CD1c-positive myeloid dendritic cell (primary cell): ENCODE results near the gene TSSK6.

ENCODE experiments used
- DNase-seq: peaks from one replicate; pipeline ENCODE4 v3.0.0-alpha.2; 2016; ENCODE audit errors: extremely low spot score

Gene TSSK6

DNA sequence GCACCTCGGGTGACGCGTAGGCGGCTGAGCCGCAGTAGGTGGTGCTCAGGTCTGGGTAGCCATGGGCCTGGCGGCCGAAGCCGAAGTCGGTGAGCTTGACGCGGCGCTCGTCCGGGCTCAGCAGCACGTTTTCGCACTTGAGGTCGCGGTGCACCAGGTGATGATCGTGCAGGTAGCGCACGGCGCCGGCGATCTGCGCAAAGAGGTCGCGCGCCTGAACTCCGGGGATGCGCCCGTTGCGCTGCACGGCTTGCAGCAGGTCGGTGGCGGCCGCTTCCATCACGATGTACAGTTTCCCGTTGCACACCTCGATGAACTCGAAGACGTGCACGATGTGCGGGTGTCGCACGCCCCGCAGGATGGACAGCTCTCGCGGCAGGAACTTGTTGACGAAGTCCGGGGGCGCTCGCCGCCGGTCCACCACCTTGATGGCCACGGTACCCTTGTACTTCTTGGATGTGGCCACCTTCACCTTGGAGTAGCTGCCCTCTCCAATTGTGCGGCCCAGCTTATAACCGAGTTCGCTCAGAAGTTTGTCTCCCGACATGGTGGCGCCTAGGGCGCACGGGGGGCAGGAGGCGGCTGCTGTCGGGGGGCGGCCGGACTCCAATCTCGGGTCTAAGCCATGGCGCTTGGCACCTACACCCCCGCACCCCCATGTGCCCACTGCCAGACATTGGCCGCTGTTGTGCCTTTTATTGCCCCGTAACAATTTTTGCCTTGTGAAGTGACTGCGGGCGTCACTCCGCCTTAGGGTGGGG, at the start of gene TSSK6:
TSSK6 (minus strand) TSS at position 668 of the 761 bp plus-strand sequence; CDS start at position 547, 121 bp downstream.
- DNase-seq, result no peak

DNA sequence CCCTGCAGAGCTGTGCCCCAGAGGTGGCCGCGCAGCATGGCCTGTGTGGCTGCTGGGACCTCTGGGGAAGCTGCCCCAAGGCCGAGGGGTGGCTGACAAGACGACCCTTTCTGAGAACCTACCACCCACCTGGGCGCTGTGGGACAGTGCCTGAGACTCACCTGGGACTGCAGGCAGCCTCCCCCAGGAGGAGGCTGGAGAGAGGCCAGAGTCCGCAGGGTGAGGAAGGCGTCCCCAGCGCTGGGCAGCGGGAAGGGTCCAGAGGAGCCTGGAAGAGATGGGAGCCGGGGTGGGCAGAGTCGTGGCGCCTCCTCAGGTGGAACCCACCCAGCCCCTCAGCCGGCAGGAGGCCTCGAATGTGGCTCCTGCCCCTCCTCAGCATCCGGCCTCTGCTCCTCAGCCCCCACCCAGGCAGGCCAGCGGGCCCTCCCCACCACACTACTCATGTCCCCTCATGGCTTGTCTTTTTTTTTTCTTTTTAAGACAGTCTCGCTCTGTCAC, 48.0 kb upstream of the TSSK6 start:
- no peak for DNase-seq

DNA sequence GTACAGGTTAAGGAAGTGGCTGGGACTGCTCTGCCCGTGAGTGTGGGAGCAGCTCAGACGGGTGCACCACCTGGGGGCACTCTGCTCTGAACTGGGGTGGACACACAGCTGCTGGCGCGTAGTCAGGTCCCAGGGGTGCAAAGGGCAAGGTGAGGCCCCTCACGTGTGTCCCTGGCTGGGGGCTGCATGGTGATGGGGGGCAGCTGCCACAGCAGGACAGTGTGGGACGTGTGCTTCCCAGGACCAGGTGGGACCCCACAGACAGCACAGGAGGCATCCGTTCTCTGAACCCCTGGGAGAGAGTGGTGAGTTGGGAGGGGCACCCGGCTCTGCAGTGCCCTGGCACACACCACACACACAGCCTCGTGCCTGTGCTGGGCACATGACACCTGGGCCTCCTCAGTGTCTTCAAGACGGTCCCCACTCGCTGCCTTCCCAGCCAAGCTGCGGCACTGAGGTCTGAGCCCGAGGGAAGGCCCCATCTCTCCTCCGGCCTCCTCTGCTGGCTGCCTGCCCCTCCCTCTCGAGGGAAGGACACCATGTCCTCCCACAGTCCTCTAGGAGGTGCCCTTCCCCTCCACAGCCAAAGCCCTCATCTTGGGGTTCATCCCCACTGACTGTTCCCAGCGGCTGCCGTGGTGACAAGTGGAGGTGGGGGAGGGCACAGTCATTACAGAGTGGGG, 47.5 kb upstream of the TSSK6 start:
- no peak for DNase-seq

DNA sequence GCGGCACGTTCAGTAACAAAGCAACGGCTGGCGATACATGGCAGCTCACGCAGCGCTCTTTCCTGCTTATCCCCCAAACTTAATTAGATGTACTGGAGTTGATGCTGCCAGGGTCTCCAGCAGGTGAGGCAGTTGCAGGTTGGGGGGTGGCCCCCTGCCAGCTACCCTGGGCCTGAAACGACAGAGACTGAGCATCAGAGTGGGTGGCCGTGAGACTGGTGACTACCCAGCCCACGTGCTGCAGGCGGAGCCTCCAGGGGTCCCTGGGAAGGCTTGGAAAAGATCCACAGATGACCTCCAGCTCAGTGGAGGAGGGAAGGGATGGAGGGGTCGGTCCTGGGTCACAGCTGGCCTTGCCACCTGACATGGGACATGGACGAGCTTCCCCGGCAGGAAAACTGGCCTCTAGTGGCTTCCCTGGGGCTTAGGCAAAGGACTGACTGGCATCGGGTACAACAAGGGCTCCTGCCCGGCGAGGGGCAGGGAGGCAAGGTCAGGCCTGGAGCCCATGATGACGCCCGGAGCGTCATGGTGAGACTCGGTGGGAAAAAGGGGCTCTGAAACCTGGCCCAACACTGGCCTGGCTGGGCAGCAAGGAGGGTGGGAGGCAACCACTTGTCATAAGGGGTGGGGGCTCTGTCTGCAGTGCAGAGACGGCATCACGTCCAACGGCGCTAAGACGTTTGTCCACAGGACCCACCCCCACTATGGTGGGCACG, 46.8 kb upstream of the TSSK6 start:
- no peak for DNase-seq

- no peak for DNase-seq
These were observed 44.6 kb upstream of the TSSK6 start for GRCh38 chr19:19559931-19560330.

DNA sequence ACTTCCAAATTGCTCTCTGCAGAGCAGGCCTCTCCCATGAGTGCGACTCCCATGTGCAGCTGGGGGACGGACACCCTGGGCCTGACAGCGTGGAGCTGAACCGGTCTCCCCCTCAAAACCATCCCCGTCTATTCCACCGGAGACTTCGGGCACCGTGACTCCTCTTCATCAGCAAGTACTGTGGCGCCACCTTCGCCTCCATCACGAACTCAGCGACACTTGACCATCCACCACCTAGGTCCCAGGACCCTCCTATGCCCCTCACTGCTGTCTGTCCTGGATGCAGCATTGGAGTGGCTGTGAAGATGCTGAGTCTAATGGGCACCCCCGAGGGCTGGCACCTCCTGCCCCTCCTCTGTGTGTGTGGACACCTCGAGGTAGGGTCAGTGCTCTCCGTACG, 43.3 kb upstream of the TSSK6 start:
- DNase-seq, result no peak

DNA sequence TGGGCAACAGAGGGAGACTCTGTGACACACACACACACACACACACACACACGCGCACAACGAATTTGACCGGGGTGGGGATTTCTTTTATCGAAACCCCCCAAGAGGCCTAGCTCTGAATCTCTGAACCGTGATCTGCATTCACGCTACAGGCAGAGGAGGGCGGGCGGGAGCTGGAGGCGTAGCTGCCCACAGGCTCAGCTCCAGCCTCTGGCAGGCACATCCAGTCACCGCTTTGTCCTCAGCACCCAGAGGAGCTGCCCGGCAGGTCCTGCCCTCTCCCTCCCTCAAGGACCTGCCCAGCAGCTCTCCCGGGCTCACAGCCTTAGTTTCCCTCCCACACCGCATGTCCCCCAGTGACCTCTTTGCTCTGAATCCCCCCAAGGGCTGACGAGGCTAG, 42.7 kb upstream of the TSSK6 start:
- DNase-seq, result no peak

DNA sequence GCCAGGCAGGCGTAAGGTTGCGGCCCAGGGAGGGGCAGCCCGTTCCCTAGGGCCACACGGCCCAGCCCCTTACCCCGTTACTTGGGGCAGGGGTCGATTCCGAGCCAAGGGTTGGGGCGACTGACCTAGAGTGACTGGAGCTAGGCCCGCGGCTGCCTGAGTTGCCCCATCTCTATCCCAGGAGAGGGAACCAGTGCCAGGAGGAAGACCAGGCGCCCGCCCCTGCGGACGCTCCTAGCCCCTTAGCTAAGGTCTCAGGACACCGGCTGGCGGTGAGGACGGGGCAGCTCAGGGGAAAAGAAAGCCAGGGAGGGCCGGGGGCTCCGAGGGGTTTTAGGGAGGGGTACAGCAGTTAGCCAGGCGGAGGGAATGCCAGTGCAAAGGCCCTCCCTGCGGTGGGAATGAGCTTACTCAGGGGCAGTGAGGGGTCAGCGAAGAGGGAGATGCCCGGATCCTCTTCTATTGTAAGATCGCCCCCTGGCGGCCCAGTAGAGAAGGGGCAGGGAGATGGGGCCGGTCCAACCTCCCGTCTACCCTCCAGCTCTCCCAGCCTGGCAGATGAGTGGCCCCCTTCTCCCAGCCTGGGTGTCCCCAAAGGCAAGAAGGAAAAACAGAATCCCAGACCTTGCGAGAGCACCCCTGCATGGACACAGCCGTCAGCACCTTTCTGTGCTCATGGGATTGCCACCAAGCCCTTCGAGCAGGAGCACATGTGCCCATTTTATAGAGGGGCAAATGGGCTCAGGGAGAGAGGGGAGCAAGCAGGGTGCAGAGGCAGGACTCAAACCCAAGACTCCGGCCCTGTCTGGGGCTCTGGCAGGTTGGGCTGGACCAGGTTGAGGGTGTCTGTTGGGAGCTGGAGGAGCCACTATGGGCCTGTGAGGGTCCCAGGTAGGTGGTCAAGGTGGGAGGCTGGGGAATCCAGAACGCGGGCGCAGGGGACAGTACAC, 39.0 kb upstream of the TSSK6 start:
- peak; percentile 69 for DNase-seq

DNA sequence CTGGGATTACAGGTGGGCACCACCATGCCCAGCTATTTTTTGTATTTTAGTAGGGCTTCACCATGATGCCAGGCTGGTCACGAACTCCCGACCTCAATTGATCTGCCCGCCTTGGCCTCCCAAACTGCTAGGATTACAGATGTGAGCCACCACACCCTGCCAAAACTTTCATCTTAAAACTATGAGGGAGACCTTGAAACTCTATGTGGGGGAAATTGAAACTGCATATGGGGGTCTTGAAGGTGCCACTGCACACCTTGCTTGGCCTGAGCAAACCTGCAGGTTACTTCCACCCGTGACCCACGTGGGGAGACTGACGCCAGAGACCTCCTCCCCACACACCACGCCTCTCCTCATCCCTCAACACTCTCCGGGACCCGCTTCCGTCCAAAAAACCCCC, 38.3 kb upstream of the TSSK6 start:
- DNase-seq, result no peak

- DNase-seq, result peak; percentile 44
These were observed 37.5 kb upstream of the TSSK6 start for GRCh38 chr19:19552798-19553197.

- no peak for DNase-seq
These were observed 36.5 kb upstream of the TSSK6 start for GRCh38 chr19:19551853-19552192.

DNA sequence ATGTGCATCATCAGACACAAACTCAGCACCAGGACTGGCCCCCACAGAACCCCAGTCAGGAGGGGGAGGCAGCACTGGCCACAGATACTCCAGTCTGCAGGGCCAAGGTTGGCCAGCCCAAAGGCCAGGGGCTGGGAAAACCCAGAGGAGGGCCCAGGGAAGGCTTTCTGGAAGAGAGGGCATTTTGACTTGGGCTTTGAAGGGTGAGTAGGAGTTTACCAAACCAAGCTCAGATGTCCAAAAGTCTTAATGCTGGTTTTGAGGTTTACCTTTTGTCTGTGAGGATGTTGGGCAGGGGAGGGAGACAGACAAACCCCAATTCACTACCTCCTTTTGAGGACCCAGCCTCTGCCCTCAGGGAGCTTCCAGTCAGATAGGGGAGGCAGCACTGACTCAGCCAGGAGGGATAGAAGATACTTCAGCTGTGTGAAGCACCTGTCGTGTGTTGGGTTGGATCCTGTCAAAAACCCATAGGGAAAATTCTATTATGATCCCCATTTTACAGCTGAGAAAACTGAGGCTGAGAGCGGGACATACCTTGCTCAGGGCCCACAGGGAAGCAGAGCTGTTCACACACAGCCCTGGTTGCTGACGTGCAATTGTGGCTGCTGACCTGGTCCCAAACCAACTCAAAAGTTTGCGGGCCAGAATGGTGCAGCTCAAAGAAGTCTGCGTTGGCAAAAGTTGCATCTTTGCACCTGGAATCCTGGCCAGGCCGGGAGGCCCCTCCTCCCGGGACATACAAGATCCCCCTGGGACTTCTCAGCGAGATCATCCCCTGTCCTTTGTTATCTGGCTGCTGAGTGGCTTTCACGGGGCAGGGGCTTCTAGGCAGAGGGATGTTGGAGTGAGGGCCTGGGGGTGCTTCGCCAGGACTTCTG, 35.9 kb upstream of the TSSK6 start:
- DNase-seq, result no peak

- no peak for DNase-seq
These were observed 35.2 kb upstream of the TSSK6 start for GRCh38 chr19:19550485-19550929.

DNA sequence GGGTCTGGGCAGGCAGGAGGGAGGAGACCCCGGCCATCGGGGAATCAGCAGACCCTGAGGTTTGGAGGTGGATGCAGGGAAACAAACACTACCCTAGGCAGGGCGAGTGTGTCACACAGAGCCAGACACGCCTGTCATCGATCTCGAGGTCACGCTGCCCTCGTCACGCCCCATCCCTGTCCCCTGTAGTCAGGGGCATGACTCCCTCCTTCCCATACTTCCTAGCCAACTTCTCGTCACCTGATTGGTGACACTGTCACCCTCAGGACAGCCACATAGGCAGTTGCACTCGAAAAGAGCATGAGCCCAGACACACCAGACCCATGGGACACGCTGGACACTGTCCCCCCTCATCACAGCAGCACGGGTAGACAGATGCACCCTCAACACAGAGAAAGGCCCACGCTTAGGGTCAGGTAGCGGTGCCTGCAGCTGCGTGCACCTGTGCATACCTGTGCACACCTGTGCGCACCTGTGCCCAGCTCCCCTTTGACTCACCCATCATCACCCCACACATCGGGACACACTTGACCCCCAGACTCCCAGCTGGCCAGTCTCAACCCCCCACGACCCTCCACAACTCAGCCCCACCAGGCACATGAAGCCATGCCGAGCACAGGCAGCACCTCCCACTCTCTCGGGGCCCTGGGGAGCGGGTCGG, 34.6 kb upstream of the TSSK6 start:
- DNase-seq, result no peak

DNA sequence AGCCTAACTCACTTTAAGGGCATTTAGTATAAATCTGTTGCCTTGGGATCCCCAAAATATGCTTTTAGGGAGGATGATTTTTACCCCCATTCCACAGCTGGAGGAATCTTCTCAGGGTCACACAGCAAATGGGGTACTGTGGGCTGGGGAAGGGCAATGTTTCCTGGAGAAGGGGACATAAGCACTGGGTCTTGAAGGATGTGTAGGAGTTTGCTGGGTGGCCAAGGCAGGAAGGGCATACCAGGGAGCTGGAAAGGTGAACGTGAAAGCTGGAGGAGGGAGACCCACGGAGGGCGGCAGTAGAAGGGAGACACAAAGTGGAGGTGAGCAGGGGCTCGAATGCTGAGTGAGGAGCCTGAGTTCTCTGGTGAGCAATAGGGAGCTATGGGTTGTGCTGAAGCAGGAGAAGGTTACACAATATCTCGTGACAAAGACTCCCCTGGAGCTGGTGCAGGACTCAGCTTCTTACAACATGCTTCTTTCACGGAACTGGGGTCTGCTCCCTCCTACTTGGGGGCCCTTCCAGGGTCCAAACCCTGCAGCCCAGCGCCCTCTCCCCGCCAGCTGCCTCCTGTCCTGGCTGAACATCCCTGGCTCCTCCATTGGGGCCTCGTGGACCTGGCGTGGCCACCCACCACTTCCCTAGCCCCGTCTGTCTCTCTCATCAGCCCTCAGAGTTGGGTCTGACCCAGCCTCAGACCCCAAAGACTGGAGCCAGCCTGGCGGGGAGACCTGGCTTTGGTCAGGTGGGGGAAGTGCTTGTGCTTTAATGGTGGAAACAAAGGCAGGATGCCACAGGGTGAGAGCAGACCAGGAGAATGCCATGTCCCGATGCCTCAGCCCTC, 33.8 kb upstream of the TSSK6 start:
- no peak for DNase-seq

- DNase-seq, result no peak
These were observed 32.5 kb upstream of the TSSK6 start for GRCh38 chr19:19547674-19548336.

GRCh38 chr19:19546751-19547162, 31.4 kb upstream of the TSSK6 start:
- DNase-seq, result no peak

GRCh38 chr19:19545707-19546106, 30.4 kb upstream of the TSSK6 start:
- no peak for DNase-seq
